ENCODE data around the gene SURF1. TPM values are rescaled to one million over a fixed set of nuclear protein-coding genes. Genes with fewer than 3 reads are reported as not detected.

Gene SURF1
- total and polyA plus RNA-seq, 9 of the 15 experiments (the other 6 are each of a cell fraction or from before 2014, with no cell fraction given) = 16.1 to 31.3 (median 20.9) TPM

DNA sequence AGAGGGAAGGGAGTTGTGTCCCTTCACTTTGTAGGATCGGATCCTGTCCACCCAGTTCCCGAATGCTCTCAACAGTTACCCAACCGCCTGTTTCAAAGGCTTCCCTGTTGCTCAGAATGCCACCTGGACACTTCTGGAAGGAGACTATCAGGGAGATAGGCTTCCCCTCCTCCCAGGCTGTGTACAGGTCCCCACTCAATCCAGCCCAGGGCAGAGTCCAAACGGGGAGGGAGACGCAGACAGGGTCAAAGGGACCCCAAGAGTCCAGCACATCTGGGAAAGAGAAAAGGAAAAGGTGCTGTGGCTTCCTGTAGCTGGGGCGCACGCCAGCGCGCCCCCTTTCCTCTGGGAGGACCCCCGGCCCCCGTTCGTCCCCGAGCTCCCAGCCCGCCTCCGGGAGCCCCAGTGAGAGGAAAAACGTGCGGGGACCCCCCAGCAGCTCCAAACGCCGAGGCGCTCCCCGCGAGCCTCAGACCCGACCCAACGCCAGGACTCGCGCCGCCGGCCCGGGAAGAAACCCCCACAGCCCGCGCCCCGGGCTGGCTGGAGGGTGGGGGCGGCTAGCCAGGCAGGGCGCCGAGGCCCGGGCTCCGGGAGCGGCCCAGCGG lies 18.9 kb upstream of the SURF1 start (continued):
- TF ChIP-seq, protein P1, sequence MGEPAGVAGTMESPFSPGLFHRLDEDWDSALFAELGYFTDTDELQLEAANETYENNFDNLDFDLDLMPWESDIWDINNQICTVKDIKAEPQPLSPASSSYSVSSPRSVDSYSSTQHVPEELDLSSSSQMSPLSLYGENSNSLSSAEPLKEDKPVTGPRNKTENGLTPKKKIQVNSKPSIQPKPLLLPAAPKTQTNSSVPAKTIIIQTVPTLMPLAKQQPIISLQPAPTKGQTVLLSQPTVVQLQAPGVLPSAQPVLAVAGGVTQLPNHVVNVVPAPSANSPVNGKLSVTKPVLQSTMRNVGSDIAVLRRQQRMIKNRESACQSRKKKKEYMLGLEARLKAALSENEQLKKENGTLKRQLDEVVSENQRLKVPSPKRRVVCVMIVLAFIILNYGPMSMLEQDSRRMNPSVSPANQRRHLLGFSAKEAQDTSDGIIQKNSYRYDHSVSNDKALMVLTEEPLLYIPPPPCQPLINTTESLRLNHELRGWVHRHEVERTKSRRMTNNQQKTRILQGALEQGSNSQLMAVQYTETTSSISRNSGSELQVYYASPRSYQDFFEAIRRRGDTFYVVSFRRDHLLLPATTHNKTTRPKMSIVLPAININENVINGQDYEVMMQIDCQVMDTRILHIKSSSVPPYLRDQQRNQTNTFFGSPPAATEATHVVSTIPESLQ (CRISPR knock-in tag; IDR thresholded peaks at IDR 0.05) = 0 out of 2 replicates have a peak, but pooled peaks have one; percentile 26
- no peak for TF ChIP-seq ADNP (tag; IDR thresholded peaks at IDR 0.05)
- TF ChIP-seq RBM15 (IDR thresholded peaks at IDR 0.05; ENCODE audit: insufficient read depth, low read length) = 0 out of 2 replicates have a peak, but pooled peaks have one; percentile 67
- TF ChIP-seq RBM22 (IDR thresholded peaks at IDR 0.05; ENCODE audit: low read depth, low read length, poor library complexity, severe bottlenecking) = peak; percentile 70
- 0 out of 2 replicates have a peak, but pooled peaks have one; percentile 85 for TF ChIP-seq RBM14 (IDR thresholded peaks at IDR 0.05; ENCODE audit: borderline replicate concordance, insufficient read depth, low read depth, low read length)
- TF ChIP-seq, protein P2, sequence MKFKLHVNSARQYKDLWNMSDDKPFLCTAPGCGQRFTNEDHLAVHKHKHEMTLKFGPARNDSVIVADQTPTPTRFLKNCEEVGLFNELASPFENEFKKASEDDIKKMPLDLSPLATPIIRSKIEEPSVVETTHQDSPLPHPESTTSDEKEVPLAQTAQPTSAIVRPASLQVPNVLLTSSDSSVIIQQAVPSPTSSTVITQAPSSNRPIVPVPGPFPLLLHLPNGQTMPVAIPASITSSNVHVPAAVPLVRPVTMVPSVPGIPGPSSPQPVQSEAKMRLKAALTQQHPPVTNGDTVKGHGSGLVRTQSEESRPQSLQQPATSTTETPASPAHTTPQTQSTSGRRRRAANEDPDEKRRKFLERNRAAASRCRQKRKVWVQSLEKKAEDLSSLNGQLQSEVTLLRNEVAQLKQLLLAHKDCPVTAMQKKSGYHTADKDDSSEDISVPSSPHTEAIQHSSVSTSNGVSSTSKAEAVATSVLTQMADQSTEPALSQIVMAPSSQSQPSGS (CRISPR knock-in tag; IDR thresholded peaks at IDR 0.05) = no peak
- no peak for TF ChIP-seq CAMTA2 (CRISPR knock-in tag; conservative IDR thresholded peaks at IDR 0.05)
- TF ChIP-seq FOSL1 (tag; conservative IDR thresholded peaks at IDR 0.05) = peak; percentile 31; the same call in 1 of the 2 replicates
- peak; percentile 14; the same call in 1 of the 2 replicates for TF ChIP-seq SNIP1 (IDR thresholded peaks at IDR 0.05; ENCODE audit: low read depth)
- TF ChIP-seq BRD4 (IDR thresholded peaks at IDR 0.05) = peak; percentile 75; the same call in 1 of the 2 replicates
- TF ChIP-seq SP1 (CRISPR knock-in tag; IDR thresholded peaks at IDR 0.05) = 0 out of 2 replicates have a peak, but pooled peaks have one; percentile 24
- TF ChIP-seq, protein P3, sequence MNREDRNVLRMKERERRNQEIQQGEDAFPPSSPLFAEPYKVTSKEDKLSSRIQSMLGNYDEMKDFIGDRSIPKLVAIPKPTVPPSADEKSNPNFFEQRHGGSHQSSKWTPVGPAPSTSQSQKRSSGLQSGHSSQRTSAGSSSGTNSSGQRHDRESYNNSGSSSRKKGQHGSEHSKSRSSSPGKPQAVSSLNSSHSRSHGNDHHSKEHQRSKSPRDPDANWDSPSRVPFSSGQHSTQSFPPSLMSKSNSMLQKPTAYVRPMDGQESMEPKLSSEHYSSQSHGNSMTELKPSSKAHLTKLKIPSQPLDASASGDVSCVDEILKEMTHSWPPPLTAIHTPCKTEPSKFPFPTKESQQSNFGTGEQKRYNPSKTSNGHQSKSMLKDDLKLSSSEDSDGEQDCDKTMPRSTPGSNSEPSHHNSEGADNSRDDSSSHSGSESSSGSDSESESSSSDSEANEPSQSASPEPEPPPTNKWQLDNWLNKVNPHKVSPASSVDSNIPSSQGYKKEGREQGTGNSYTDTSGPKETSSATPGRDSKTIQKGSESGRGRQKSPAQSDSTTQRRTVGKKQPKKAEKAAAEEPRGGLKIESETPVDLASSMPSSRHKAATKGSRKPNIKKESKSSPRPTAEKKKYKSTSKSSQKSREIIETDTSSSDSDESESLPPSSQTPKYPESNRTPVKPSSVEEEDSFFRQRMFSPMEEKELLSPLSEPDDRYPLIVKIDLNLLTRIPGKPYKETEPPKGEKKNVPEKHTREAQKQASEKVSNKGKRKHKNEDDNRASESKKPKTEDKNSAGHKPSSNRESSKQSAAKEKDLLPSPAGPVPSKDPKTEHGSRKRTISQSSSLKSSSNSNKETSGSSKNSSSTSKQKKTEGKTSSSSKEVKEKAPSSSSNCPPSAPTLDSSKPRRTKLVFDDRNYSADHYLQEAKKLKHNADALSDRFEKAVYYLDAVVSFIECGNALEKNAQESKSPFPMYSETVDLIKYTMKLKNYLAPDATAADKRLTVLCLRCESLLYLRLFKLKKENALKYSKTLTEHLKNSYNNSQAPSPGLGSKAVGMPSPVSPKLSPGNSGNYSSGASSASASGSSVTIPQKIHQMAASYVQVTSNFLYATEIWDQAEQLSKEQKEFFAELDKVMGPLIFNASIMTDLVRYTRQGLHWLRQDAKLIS (CRISPR knock-in tag; IDR thresholded peaks at IDR 0.05) = 0 out of 2 replicates have a peak, but pooled peaks have one; percentile 3
- TF ChIP-seq EP400 (IDR thresholded peaks at IDR 0.05) = peak; percentile 43; the same call in 1 of the 2 replicates
